ENCODE data around the gene CACNA1E. TPM values are rescaled to one million over a fixed set of nuclear protein-coding genes. Genes with fewer than 3 reads are reported as not detected.

Gene CACNA1E
- total RNA-seq, 4 donors from 2014 or later = 0.19 to 1.3 (median 0.44) TPM; not detected in 1

GRCh38 chr1:181548497-181548896, 65.2 kb downstream of the CACNA1E start:
- ATAC-seq (ENCODE audit: low FRiP score) (no peak), DNase-seq (ENCODE audit: low spot score) (no peak)
- TF ChIP-seq CTCF (IDR thresholded peaks at IDR 0.05) = no peak

- TF ChIP-seq CTCF (IDR thresholded peaks at IDR 0.05) = no peak
- DNase-seq (ENCODE audit: low spot score) = no peak
- no peak for ATAC-seq (ENCODE audit: low FRiP score)
Observed at GRCh38 chr1:181551249-181551648, 67.9 kb downstream of the CACNA1E start.

- no peak for DNase-seq (ENCODE audit: low spot score)
- ATAC-seq (ENCODE audit: low FRiP score) = no peak
Observed at GRCh38 chr1:181551754-181552153, 68.4 kb downstream of the CACNA1E start.

GRCh38 chr1:181554465-181554864, 71.1 kb downstream of the CACNA1E start:
- ATAC-seq (ENCODE audit: low FRiP score) (no peak), DNase-seq (ENCODE audit: low spot score) (no peak)
- TF ChIP-seq CTCF (IDR thresholded peaks at IDR 0.05) = no peak

More at GRCh38 chr1:181551754-181552153, 68.4 kb downstream of the CACNA1E start:
- TF ChIP-seq CTCF (IDR thresholded peaks at IDR 0.05) = no peak

- ATAC-seq (ENCODE audit: low FRiP score) (no peak), DNase-seq (ENCODE audit: low spot score) (no peak)
- no peak for TF ChIP-seq CTCF (IDR thresholded peaks at IDR 0.05)
Observed at GRCh38 chr1:181556631-181557030, 73.3 kb downstream of the CACNA1E start.

- no peak for ATAC-seq (ENCODE audit: low FRiP score)
- no peak for TF ChIP-seq CTCF (IDR thresholded peaks at IDR 0.05)
- DNase-seq (ENCODE audit: low spot score) = no peak
Observed at GRCh38 chr1:181557313-181557712, 74.0 kb downstream of the CACNA1E start.

- ATAC-seq (ENCODE audit: low FRiP score) (no peak), DNase-seq (ENCODE audit: low spot score) (no peak)
- TF ChIP-seq CTCF (IDR thresholded peaks at IDR 0.05) = no peak
Observed at GRCh38 chr1:181558416-181558815, 75.1 kb downstream of the CACNA1E start.
